ENCODE measurements around the gene BCAN.

DNA sequence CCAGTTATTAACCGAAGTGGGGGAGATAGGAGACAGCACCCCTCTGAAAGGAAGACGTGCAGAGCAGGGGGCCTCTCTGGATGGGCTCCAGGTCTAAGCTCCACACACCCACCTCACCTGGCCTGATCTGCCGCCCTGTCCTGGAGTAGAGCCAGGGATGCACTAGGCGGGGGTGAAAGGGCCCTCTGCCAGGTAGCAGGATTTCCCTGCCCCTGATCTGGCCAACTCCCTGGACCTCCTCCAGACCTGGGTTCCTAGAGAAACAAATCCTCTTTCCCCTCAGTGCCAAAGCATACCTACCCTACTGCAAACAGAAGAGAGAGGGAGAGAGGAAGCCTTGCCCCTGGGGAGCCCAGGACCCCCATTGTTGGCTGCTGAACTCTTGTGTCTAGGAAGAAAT, 61.4 kb downstream of the BCAN start:
- TF ChIP-seq EZH2 (IDR thresholded peaks at IDR 0.05; ENCODE audit: insufficient read depth, poor library complexity, severe bottlenecking) (no peak), EZH2phosphoT487 (IDR thresholded peaks at IDR 0.05; ENCODE audit: insufficient read depth, low read depth) (no peak)
